Measurements from ENCODE around the gene NACC2.

GRCh38 chr9:136074706-136075105, 20.4 kb downstream of the NACC2 start:
- TF ChIP-seq CTCF (IDR thresholded peaks at IDR 0.05) = no peak
- no peak for TF ChIP-seq POLR2AphosphoS5 (IDR thresholded peaks at IDR 0.05)
- no peak for TF ChIP-seq EP300 (IDR thresholded peaks at IDR 0.05)
